GM21619 (cell line): ENCODE results near the gene CDH23.

Experiments
- ATAC-seq: cut with Tn5 transposase; IDR thresholded peaks from one replicate; pipeline ENCODE4 v1.9.1; 2021; ENCODE audit not compliant: unreplicated experiment

The CDH23 gene

GRCh38 chr10:71391701-71392100 is 5.0 kb upstream of the CDH23 start:
- ATAC-seq, result no peak

DNA sequence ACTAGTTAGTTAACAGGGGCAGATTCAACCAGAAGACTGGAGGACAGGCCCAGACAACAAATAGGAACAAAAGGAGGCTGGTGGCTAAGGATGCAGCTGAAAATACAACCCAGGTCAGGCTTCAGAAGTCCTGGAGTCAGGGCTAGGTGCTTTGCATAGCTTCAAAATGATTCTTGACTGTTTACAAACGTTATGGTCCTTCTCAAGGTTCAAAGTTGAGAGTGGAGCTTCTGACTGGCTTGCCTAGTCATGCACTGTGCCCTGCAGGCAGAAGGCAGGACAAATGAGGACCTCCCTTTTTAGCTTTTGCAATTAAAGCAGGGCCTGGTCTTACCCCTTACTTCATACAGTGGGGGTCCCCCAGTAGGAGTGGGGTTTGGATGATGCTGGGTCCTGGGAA is 4.4 kb upstream of the CDH23 start:
- ATAC-seq, result no peak

DNA sequence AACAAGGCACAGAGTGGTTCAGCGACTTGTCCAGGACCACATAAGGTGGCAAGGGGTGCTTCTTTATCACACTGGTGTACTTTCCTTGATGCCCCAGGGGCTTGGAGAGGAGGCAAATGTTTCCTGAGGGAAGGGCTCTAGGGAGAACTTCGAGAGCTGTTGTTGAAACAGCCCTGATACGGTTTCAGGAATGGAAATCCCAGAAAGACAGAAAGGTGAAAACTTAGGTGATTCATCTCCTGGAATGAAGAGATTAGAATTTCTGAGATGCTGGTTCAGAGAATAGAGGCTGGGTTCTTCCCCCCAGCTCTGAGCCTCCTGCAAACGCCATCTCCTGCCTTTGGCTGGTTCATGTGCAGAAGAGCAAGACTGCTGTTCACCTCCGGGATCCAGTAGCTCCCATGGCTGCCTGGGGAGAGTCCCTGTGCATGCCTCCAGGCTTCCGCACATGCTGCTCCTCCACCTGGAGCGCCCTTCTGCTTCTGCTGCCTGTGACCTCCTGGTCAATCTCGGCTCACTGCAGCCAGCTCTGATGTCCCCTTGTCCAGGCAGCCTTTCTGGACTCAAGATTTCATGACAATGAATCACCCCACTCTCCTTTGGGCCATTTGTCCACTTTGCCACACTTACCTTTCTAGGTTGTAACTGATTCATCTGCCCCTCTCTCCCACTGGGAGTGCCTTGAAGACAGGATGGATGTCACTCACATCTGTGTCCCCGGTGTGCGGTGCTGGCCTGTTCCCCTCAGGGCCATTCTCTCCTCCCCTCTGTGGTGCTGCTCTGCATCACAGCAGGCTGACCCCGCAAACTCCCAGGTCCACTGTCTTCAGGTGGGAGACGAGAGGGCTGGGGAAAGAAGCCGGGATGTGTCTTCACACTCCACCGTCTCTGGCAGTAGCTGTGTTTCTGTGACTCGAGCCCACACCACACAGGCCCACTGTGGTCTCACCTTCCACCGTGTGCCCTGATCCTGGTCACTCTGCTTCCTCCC is 3.6 kb upstream of the CDH23 start:
- no peak for ATAC-seq

GRCh38 chr10:71393841-71394475 is 2.8 kb upstream of the CDH23 start:
- ATAC-seq, result no peak

GRCh38 chr10:71394926-71395562 is 1.7 kb upstream of the CDH23 start:
- no peak for ATAC-seq

DNA sequence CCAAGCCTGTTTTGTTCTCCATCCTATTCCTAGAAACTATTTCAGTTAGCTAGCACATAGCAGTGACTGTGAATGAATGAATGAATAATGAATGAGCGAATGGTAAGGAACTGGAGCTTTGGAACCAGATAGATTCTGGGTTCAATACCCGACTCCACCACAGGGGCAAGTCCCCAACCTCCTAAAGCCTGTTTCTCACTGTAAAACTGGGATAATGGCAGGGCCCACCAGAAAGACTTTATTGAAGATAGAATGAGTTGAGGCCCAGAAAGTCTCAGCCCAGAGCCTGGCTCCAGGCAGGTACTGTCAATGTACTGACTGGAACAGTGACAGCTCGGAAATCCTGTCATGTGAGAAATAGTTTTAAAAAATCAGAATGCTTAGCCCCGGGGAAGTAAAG is 1.1 kb upstream of the CDH23 start:
- ATAC-seq, result no peak

DNA sequence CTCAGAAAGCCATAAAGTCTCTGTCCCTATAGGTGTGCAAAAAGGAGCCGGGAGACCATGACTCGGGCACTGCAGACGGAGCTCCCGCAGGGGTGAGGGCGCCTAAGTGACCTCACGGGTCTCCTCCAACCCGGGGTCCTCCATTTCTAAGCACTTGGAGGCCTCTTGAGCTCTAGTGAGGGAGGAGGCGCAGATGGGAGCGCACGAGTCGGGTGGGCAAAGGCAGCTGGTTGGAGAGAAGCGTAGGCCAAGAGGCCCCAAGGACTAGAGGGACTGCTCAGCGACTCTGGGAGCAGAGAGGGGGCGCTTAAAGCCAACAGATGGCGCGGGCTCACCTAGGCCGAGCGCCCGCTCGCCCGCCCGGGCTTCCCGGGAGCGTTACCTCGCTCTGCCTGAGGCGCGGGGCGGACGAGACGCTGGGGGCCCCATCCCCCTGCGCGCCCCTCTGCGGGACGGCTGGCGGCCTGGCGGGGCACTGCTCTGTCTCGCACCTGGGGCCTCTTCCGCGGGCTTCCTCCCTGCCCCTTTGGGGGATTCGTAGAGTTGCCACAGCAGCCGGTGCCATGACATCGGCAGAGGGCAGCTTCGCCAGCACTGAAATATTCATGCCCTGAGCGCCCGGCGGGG is 523 bp upstream of the CDH23 start:
- no peak for ATAC-seq

- ATAC-seq, result no peak
Measured at GRCh38 chr10:71397296-71398212, 834 bp downstream of the CDH23 start.

DNA sequence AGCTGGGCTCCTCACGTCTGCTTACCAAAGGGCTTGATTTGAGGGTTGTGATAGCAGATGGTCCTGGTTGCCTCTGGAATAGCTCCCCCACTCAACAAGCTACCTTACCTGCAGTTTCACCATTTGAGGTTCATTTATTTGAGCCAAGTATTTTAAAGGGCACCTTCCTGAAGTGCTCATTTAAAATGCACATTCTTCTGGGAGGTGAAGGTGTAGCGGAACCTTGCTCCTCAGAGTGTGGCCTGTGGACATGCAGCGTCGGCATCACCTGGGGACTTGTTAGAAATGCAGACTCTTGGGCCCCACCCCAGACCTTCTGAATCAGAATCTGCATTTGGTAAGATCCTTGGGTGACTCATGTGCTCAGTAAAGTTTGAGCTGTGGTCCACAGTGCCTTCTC is 2.3 kb downstream of the CDH23 start:
- no peak for ATAC-seq

DNA sequence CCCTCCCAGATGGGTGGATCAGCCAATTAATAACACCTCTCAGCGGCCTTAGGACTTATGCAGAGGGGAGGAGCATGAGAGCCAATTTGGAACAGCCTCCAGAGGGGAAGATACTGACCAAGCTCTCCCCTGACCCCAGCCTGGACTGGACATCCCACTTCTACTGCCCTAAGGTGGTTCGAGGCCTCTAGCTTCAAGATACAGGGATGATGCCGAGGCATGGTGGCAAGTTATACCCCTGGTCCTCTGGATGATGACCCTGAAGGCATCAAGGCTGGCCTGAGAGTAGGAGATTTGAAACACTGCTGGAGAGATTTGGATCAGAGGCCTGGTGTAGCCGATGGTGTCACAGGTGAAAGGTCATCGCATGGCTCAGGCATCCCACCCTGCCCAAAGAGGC is 3.2 kb downstream of the CDH23 start:
- ATAC-seq, result no peak

DNA sequence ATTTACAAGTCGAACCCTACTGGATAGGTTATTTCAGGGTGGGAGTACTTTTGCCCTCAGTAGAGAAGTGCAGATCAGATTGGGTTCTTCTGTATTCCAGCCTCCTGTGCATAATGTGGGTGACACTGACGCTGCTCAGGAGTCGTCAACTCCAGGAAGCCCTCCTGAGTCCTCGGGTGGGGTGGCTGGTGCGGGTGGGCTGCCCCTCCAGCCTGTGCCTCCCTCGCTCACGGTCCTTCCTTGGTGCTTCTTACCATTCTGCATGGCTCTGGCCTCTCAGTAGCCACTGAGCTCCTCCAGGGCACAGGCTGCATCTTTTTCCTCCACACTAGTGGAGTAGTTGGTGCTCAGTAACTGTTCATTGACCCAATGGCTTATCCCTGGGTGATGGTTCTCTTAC is 4.3 kb downstream of the CDH23 start:
- no peak for ATAC-seq

DNA sequence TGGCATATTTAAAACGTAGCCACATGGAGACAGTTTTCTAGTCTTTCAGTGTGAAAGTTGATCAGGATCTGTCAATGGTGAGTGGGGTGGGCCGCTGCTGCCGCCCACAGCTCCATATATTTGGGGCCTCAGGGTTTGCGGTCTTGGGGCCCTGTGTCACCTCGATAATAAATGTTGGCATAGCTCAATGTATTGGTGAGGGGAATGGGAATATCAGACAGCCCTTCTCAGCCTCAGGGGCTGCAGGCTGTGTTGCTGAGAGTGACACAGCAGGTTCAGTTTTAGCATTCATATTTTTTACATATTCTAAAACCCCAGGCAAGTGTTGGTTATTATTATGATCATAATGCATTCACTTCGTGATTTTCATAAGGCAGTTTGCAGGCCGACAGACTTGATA is 5.3 kb downstream of the CDH23 start:
- no peak for ATAC-seq

- no peak for ATAC-seq
Measured at GRCh38 chr10:71404503-71405295, 8.0 kb downstream of the CDH23 start.

DNA sequence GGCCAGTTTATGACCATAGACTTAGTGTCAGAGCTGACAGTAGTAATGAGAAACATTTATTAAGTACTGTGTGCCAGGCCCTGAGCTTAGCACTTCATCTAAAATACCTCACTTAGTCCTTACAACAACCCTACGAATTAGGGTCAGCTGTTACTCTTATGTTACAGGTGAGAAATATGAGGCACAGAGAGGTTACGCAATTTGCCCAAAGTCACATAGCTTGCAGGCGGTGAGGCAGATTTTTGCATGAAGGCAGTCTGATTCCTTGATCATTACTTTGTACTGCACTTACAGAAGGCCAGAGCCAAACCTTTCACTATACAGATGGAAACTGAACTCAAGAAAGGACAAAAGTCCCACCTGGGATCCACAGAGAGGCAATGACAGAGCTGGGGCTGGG is 10.2 kb downstream of the CDH23 start:
- no peak for ATAC-seq

DNA sequence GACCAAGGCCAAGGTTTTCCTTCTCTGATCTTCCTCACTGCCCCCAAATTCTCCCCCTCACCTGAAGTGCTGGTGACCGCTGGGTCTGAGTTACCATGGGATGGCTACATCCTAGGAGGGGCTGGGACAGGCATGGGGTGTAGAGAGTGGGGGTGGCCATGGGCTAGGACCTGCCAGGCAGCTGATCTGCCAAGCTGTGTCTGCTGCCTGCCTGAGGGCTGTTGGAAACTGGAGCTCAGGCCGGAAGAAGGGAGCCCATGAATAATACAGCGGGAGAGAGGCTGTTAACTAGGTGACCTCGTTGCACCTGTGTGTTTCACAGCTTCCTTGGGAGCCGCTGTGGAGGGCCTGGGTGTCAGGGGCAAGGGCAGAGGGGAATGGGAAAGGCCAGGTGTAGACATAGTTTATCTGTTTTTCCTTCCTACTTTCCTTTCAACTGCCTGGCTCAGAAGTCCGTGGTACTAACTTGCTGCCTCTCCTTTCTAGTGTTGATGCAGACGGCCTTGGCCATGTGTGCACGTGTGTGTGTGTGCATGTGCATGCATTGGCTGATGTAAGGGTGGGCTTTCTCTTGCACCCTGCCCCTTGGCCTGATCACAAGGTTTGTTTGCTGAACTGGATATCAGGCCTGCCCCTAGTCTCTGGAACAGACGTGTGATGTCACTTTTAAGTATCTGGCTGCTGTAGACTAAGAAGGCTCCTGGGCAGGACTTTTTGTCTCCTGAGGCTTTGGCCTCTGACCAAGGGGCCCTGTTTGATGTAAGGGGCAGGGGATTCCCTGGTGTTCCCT is 11.9 kb downstream of the CDH23 start:
- ATAC-seq, result no peak

DNA sequence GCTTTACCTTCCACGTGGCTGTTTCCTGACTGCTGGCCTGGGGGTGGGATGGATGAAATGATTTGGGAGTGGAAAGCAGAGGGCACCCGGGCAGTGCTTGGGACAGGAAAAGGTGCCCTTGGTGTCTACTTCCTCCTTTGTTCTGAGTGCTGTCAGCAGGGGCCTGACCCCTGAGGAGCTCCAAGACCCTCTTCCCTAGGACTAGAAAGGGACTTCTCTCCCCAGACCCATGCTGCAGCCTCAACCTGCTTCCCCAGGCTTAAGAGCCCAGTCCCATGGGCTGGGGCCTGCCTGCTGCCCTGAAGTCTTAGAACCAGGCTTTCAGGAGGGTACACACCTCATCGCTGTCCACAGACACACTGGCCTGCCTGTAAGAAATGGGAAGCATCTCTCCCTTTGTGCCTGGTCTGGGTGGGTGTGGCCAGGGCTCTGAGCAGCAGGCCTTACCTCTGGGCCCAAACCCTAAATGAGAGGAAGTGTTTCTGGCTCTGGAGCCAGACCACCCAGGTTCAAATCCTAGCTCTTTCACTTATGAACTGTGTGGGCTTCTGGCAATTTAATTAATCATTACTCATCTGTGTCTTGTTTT is 12.9 kb downstream of the CDH23 start:
- ATAC-seq, result no peak

DNA sequence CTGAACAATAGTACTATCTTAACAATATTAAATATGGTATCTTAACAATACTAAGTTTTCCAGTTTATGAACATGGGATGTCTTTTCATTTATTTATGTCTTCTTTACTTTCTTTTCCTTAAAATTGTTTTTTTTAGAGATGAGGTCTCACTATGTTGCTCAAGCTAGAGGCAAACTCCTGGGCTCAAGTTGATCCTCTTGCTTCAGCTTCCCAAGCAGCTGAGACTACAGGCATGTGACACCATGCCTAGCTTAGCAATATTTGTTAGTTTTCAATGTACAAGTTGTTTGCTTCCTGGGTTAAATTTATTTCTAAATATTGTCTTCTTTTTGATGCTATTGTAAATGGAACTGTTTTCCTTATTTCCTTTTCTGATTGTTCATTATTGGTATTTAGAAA is 16.9 kb downstream of the CDH23 start:
- ATAC-seq, result no peak

DNA sequence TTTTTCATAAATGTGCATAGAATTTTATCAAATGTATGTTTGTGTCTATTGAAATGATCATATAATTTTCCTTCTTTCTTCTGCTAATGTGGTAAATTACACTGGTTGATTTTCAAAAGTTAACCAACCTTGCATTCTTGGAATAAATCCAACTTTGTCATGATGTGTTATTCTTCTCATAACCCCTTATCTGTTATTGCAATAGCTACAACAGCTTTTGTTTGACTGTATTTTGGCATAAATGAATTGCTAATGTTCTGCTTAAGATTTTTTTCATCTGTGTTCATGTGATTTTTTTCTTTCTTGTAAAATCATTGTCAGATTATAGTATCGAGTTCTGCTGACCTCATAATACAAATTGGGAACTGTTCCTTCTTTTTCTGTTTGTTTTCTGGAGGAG is 17.6 kb downstream of the CDH23 start:
- ATAC-seq, result no peak
